SK-N-SH treated with all-trans-retinoic acid at 6 μM for 48 hours (cell line): ENCODE data around the gene TMEM147.

Experiments used
- ATAC-seq: fragments of 200-7000 bp; cut with Tn5 transposase; 3 replicates; pipeline ENCODE4 v1.9.1; 2020; ENCODE audit warnings: mild to moderate bottlenecking, moderate library complexity
- ARNTL ChIP-seq: fragments of 450-650 bp; formaldehyde crosslinking; IDR thresholded peaks from 2 replicates; pipeline ENCODE4 v1.5.0; 2020; ENCODE audit warnings: low read depth, mild to moderate bottlenecking, moderate library complexity, borderline replicate concordance
- BACH2 ChIP-seq: fragments of 250-450 bp; sonication (Bioruptor Pico); IDR thresholded peaks from 2 replicates; pipeline ENCODE4 v1.9.0; 2021; ENCODE audit warnings: mild to moderate bottlenecking, borderline replicate concordance
- ESRRG ChIP-seq: fragments of 250-450 bp; sonication (Bioruptor Pico); IDR thresholded peaks from 2 replicates; pipeline ENCODE4 v1.6.1; 2021; ENCODE audit warnings: mild to moderate bottlenecking
- GLIS3 ChIP-seq: fragments of 250-450 bp; sonication (Bioruptor Pico); IDR thresholded peaks from 2 replicates; pipeline ENCODE4 v1.5.0; 2020; ENCODE audit warnings: mild to moderate bottlenecking, moderate library complexity
- ISL1 ChIP-seq: fragments of 250-450 bp; sonication (Bioruptor Pico); IDR thresholded peaks from 2 replicates; pipeline ENCODE4 v2.1.2; 2022; ENCODE audit warnings: mild to moderate bottlenecking, moderate library complexity
- OSR1 ChIP-seq: fragments of 250-450 bp; sonication (Bioruptor Pico); IDR thresholded peaks from 2 replicates; pipeline ENCODE4 v1.8.0; 2022; ENCODE audit warnings: moderate library complexity, mild to moderate bottlenecking, inconsistent platforms
- POU6F1 ChIP-seq: fragments of 250-450 bp; sonication (Bioruptor Pico); IDR thresholded peaks from 2 replicates; pipeline ENCODE4 v1.8.0; 2021; ENCODE audit warnings: low read depth, mild to moderate bottlenecking, moderate library complexity, borderline replicate concordance
- PPARA ChIP-seq: fragments of 250-450 bp; sonication (Bioruptor Pico); IDR thresholded peaks from 2 replicates; pipeline ENCODE4 v1.5.0; 2020; ENCODE audit warnings: mild to moderate bottlenecking, borderline replicate concordance
- RARB ChIP-seq: fragments of 250-450 bp; sonication (Bioruptor Pico); IDR thresholded peaks from 2 replicates; pipeline ENCODE4 v1.8.0; 2021; ENCODE audit warnings: mild to moderate bottlenecking, moderate library complexity
- SNAI2 ChIP-seq: fragments of 250-450 bp; sonication (Bioruptor Pico); IDR thresholded peaks from 2 replicates; pipeline ENCODE4 v1.5.0; 2020; ENCODE audit warnings: mild to moderate bottlenecking, moderate library complexity
- TCF4 ChIP-seq: fragments of 250-450 bp; sonication (Bioruptor Pico); IDR thresholded peaks from 2 replicates; pipeline ENCODE4 v1.8.0; 2021; ENCODE audit warnings: mild to moderate bottlenecking, moderate library complexity, borderline replicate concordance
- TOX ChIP-seq: fragments of 250-450 bp; sonication (Bioruptor Pico); IDR thresholded peaks from 2 replicates; pipeline ENCODE4 v1.8.0; 2021; ENCODE audit warnings: mild to moderate bottlenecking, moderate library complexity, borderline replicate concordance
- TSHZ2 ChIP-seq: fragments of 250-450 bp; sonication (Bioruptor Pico); IDR thresholded peaks from 2 replicates; pipeline ENCODE4 v1.5.0; 2020; ENCODE audit warnings: mild to moderate bottlenecking, moderate library complexity
- ZC3H10 ChIP-seq: fragments of 250-450 bp; sonication (Bioruptor Pico); IDR thresholded peaks from 2 replicates; pipeline ENCODE4 v1.5.1; 2021; ENCODE audit warnings: mild to moderate bottlenecking, moderate library complexity
- ZFP3 ChIP-seq: fragments of 250-450 bp; sonication (Bioruptor Pico); IDR thresholded peaks from 2 replicates; pipeline ENCODE4 v1.5.0; 2020; ENCODE audit warnings: mild to moderate bottlenecking, moderate library complexity
- ZFP30 ChIP-seq: fragments of 450-650 bp; formaldehyde crosslinking; IDR thresholded peaks from 2 replicates; pipeline ENCODE4 v1.5.0; 2022; ENCODE audit warnings: mild to moderate bottlenecking, moderate library complexity
- ZNF565 ChIP-seq: fragments of 450-650 bp; formaldehyde crosslinking; conservative IDR thresholded peaks from 2 replicates; pipeline ENCODE4 v1.5.0; 2020; ENCODE audit warnings: low read depth, mild to moderate bottlenecking, moderate library complexity
- ZNF70 ChIP-seq: fragments of 450-650 bp; formaldehyde crosslinking; IDR thresholded peaks from 2 replicates; pipeline ENCODE4 v1.5.0; 2020; ENCODE audit warnings: mild to moderate bottlenecking, moderate library complexity
- ZNF8 ChIP-seq: fragments of 450-650 bp; formaldehyde crosslinking; IDR thresholded peaks from 2 replicates; pipeline ENCODE4 v1.5.0; 2020; ENCODE audit warnings: mild to moderate bottlenecking, moderate library complexity
- TF ChIP-seq, protein P1 (sequence below): fragments of 250-450 bp; sonication (Bioruptor Pico); IDR thresholded peaks from 2 replicates; pipeline ENCODE4 v1.5.1; 2021; ENCODE audit warnings: mild to moderate bottlenecking, moderate library complexity
- TF ChIP-seq, protein P2 (sequence below): fragments of 250-450 bp; sonication (Bioruptor Pico); IDR thresholded peaks from 2 replicates; pipeline ENCODE4 v1.8.0; 2020; ENCODE audit warnings: mild to moderate bottlenecking, moderate library complexity, borderline replicate concordance

Gene TMEM147

GRCh38 chr19:35595928-35596327, 50.5 kb downstream of the TMEM147 start:
- TF ChIP-seq BACH2 (CRISPR knock-in tag), result no peak
- no peak for TF ChIP-seq RARB (CRISPR knock-in tag)
- no peak for TF ChIP-seq TCF4 (CRISPR knock-in tag)
- TF ChIP-seq TSHZ2 (CRISPR knock-in tag), result no peak
- TF ChIP-seq PPARA (CRISPR knock-in tag), result no peak
- no peak for TF ChIP-seq ZFP3 (CRISPR knock-in tag)
- no peak for TF ChIP-seq OSR1 (CRISPR knock-in tag)
- no peak for TF ChIP-seq SNAI2 (CRISPR knock-in tag)
- TF ChIP-seq GLIS3 (CRISPR knock-in tag), result no peak
- TF ChIP-seq, protein P1, sequence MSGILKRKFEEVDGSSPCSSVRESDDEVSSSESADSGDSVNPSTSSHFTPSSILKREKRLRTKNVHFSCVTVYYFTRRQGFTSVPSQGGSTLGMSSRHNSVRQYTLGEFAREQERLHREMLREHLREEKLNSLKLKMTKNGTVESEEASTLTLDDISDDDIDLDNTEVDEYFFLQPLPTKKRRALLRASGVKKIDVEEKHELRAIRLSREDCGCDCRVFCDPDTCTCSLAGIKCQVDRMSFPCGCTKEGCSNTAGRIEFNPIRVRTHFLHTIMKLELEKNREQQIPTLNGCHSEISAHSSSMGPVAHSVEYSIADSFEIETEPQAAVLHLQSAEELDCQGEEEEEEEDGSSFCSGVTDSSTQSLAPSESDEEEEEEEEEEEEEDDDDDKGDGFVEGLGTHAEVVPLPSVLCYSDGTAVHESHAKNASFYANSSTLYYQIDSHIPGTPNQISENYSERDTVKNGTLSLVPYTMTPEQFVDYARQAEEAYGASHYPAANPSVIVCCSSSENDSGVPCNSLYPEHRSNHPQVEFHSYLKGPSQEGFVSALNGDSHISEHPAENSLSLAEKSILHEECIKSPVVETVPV, result no peak
- TF ChIP-seq ARNTL (CRISPR knock-in tag), result no peak
- no peak for TF ChIP-seq POU6F1 (CRISPR knock-in tag)
- TF ChIP-seq, protein P2, sequence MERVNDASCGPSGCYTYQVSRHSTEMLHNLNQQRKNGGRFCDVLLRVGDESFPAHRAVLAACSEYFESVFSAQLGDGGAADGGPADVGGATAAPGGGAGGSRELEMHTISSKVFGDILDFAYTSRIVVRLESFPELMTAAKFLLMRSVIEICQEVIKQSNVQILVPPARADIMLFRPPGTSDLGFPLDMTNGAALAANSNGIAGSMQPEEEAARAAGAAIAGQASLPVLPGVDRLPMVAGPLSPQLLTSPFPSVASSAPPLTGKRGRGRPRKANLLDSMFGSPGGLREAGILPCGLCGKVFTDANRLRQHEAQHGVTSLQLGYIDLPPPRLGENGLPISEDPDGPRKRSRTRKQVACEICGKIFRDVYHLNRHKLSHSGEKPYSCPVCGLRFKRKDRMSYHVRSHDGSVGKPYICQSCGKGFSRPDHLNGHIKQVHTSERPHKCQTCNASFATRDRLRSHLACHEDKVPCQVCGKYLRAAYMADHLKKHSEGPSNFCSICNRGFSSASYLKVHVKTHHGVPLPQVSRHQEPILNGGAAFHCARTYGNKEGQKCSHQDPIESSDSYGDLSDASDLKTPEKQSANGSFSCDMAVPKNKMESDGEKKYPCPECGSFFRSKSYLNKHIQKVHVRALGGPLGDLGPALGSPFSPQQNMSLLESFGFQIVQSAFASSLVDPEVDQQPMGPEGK, result no peak
- TF ChIP-seq ZFP30 (CRISPR knock-in tag), result no peak
- TF ChIP-seq ZNF70 (CRISPR knock-in tag), result no peak
- no peak for TF ChIP-seq ESRRG (CRISPR knock-in tag)
- ATAC-seq, result no peak

DNA sequence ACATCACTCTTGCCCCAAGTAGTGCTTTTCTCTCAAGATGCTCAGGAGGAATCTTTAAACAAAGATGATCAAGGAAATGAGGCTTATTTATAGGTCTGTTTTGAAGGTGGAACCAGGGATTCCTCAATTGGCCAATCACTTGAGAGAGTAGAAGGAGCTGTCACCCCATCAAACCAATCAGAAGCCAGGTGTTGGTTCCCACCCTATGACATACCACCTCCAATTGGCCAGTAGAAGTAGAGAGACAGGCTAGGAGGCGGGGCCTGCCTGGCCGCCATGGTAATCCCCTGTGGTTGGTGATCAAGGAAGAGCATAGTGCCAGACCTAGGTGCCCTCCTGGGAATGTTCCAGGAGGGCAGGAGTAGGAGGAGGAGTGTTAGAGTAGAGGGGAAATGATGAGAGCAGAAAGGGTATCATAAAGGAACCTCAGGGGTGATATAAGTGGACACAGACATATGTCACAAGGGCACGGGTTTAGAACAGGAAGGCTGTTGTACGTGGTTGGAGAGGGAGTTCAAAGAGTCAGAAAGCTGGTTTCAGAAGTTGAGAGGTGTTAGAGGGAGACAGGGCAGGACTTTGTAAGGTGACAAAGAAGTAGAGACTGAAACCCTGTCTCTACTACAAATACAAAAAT, 51.1 kb downstream of the TMEM147 start:
- TF ChIP-seq TOX (no peak), ZFP30 (CRISPR knock-in tag) (no peak), ARNTL (CRISPR knock-in tag) (no peak), ISL1 (CRISPR knock-in tag) (no peak), OSR1 (CRISPR knock-in tag) (no peak), ZC3H10 (no peak), ESRRG (CRISPR knock-in tag) (no peak), ZNF565 (CRISPR knock-in tag) (no peak), ZNF8 (CRISPR knock-in tag) (no peak), RARB (CRISPR knock-in tag) (no peak), GLIS3 (CRISPR knock-in tag) (no peak)
- peak; percentile 65 for ATAC-seq
